Dendritic cell treated with granulocyte-macrophage colony-stimulating factor and Interleukin-4, amounts not matched to agents 40 ng/mL and 50 ng/mL, for 4 days (primary cell): ENCODE data around the gene MMP24.
"Not testable (repeated sequence)": the region's sequence is repeated elsewhere in the genome, so short reads cannot be mapped to it uniquely, and the experiment has no call there.

Experiments
- H3K27ac Mint-ChIP-seq: one replicate; pipeline ENCODE4 v1.8.0; 2022; ENCODE audit warnings: mild to moderate bottlenecking, mixed read lengths
- H3K27me3 Mint-ChIP-seq: one replicate; pipeline ENCODE4 v1.8.0; 2022; ENCODE audit warnings: mild to moderate bottlenecking, mixed read lengths
- H3K36me3 Mint-ChIP-seq: one replicate; pipeline ENCODE4 v1.8.0; 2022; ENCODE audit warnings: low read depth, mixed read lengths
- H3K4me1 Mint-ChIP-seq: one replicate; pipeline ENCODE4 v1.8.0; 2022; ENCODE audit warnings: low read depth, mixed read lengths
- H3K4me3 Mint-ChIP-seq: one replicate; pipeline ENCODE4 v1.8.0; 2022; ENCODE audit warnings: mild to moderate bottlenecking, moderate library complexity, mixed read lengths
- H3K9me3 Mint-ChIP-seq: one replicate; pipeline ENCODE4 v1.8.0; 2022; ENCODE audit warnings: mixed read lengths
- intact Hi-C: fragments of 100-400 bp; cut with micrococcal nuclease; formaldehyde crosslinking; loops from one replicate; pipeline ENCODE4 v1.15.0; 2022

Gene MMP24

DNA sequence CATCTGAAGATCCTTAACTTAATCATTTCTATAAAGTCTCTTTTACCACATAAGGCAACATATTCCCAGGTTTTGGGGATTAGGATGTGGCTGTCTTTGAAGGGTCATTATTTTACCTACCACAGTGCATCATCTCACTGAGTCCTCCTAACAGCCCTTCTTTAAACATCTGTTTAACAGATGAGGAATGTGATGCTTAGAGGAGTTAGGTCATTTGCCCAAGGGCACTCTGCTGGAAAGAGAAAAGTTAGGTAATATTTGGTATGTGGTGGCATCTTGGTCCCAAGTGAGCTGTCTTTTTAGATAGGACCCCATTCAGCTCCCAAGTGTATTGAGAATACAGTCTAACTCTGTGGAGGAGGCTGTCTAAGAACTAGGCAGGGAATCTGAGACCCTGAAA lies 11.0 kb downstream of the MMP24 start:
- H3K36me3 Mint-ChIP-seq: peaks cover 36% of the 10 kb centered on the region
- H3K27me3 Mint-ChIP-seq: no peaks in the 10 kb centered on the region
- no peak overlapping the region for H3K27ac Mint-ChIP-seq
- intact Hi-C loops: no loop called here
- H3K4me3 Mint-ChIP-seq: no peak overlapping the region
- H3K9me3 Mint-ChIP-seq: no peaks in the 10 kb centered on the region
- H3K4me1 Mint-ChIP-seq: peaks cover 23% of the 10 kb centered on the region

DNA sequence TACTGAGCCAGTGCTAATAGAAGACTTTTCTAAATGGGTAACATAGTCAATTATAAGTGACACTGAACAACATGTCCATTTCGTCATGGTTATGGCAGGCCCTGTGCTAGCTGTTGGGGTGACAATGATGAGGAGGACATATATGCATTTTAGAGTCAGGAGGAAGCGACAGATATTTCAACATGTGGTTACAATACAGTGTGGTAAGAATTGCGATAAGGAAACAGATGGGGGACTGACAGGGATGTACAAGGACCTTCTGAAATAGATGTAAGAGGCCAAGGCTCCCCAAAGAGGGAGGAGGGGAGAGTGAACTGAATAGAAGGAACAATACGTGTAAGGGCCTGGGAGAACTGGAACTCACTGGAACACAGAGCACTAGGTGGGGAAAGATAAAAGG lies 11.7 kb downstream of the MMP24 start:
- Mint-ChIP-seq H3K4me3 (no peak overlapping the region), H3K9me3 (no peaks in the 10 kb centered on the region), H3K27ac (no peak overlapping the region), H3K4me1 (peaks cover 23% of the 10 kb centered on the region), H3K27me3 (no peaks in the 10 kb centered on the region), H3K36me3 (peaks cover 34% of the 10 kb centered on the region)
- intact Hi-C loops: no loop called here

GRCh38 chr20:35238735-35239134 lies 12.2 kb downstream of the MMP24 start:
- intact Hi-C loops: no loop called here
- Mint-ChIP-seq H3K36me3 (peaks cover 33% of the 10 kb centered on the region), H3K27me3 (no peaks in the 10 kb centered on the region), H3K27ac (no peak overlapping the region), H3K4me1 (peaks cover 23% of the 10 kb centered on the region), H3K9me3 (no peaks in the 10 kb centered on the region), H3K4me3 (no peak overlapping the region)

DNA sequence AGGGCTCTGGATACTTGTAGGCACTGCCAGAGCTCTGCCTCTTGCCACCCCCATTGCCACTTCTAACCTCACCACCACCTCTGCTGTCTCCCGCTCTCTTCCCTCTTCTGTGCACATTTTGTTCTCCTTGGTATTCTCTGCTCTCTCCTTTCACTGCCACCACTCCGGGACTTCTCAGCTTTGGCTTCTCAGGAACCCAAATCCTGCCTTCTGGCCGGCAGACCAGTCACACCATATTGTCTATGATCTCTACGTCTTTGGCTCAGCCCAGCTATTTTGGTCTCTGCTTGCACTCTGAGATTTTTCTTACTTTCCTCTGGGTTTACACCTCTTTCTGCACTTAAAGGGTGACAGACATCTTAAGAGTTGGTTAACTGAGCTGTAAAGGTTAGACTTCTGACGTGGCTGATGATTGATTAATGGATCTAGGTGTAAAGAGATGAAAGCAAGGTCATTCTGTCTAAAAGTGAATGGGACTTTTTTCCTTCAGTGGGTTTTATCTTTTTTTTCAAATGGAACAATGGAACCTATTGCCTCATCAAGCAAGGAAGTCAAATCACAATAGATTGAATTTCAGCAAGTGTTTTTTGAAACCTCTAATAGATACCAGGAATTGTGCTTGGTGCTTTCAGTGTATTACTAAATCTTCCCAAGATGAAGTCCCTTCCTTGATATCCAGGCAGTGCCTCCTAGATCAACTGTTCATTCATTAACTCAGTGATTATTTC lies 13.8 kb downstream of the MMP24 start:
- peaks cover 23% of the 10 kb centered on the region for H3K4me1 Mint-ChIP-seq
- no peaks in the 10 kb centered on the region for H3K27me3 Mint-ChIP-seq
- H3K9me3 Mint-ChIP-seq: no peaks in the 10 kb centered on the region
- no peak overlapping the region for H3K27ac Mint-ChIP-seq
- intact Hi-C loops: no loop called here
- H3K36me3 Mint-ChIP-seq: peaks cover 22% of the 10 kb centered on the region
- H3K4me3 Mint-ChIP-seq: no peak overlapping the region

- intact Hi-C loops: no loop called here
- Mint-ChIP-seq H3K4me3 (no peak overlapping the region), H3K36me3 (peaks cover 16% of the 10 kb centered on the region), H3K27ac (no peak overlapping the region), H3K4me1 (peaks cover 23% of the 10 kb centered on the region), H3K9me3 (no peaks in the 10 kb centered on the region), H3K27me3 (no peaks in the 10 kb centered on the region)
Measured at GRCh38 chr20:35240811-35241293, 14.4 kb downstream of the MMP24 start.

- Mint-ChIP-seq H3K4me1 (peaks cover 18% of the 10 kb centered on the region), H3K36me3 (no peaks in the 10 kb centered on the region), H3K27ac (no peak overlapping the region), H3K4me3 (no peak overlapping the region), H3K9me3 (no peaks in the 10 kb centered on the region), H3K27me3 (no peaks in the 10 kb centered on the region)
- intact Hi-C loops: no loop called here
Measured at GRCh38 chr20:35243317-35243716, 16.8 kb downstream of the MMP24 start.

DNA sequence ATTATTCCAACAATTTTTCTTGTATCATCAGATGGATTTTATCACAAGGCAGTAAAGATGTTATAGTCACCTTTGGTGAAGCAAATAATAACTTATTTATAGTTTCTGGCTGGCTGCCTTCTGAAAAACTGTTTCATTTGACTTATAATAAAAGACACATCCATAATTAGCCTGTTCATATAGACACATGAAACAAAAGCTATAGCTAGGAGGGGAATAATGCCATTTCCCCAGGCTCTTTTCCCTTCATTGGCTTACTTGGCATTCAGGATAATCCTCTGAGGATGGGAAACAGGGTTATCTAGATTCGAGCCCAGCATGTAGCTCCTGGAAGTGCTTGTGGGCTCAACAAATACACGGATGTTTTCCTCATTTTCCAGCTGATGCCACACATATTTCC lies 17.5 kb downstream of the MMP24 start:
- Mint-ChIP-seq H3K27me3 (no peaks in the 10 kb centered on the region), H3K36me3 (no peaks in the 10 kb centered on the region), H3K4me3 (no peak overlapping the region), H3K9me3 (no peaks in the 10 kb centered on the region), H3K27ac (no peak overlapping the region), H3K4me1 (peaks cover 11% of the 10 kb centered on the region)
- intact Hi-C loops: no loop called here

DNA sequence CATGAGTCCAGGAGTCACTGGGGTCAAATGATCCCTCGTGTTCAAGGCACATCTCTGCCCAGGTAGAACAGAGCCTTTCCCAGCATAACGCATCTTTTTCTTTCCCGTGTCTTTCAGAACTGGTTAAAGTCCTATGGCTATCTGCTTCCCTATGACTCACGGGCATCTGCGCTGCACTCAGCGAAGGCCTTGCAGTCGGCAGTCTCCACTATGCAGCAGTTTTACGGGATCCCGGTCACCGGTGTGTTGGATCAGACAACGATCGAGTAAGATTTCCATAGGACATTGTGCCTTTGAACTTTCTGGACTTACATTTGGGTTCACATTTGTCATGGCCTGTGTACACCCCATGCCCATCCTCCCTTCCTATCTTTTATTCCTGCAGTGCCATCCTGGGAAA lies 20.2 kb downstream of the MMP24 start:
- Mint-ChIP-seq H3K27ac (no peak overlapping the region), H3K36me3 (no peaks in the 10 kb centered on the region), H3K27me3 (no peaks in the 10 kb centered on the region), H3K4me3 (no peak overlapping the region), H3K9me3 (no peaks in the 10 kb centered on the region), H3K4me1 (peaks cover 11% of the 10 kb centered on the region)
- intact Hi-C loops: no loop called here

GRCh38 chr20:35248641-35249475 lies 22.4 kb downstream of the MMP24 start:
- Mint-ChIP-seq H3K27me3 (no peaks in the 10 kb centered on the region), H3K27ac (no peak overlapping the region), H3K4me1 (peaks cover 14% of the 10 kb centered on the region), H3K4me3 (no peak overlapping the region), H3K36me3 (peaks cover 7% of the 10 kb centered on the region), H3K9me3 (no peaks in the 10 kb centered on the region)
- intact Hi-C loops: no loop called here

- intact Hi-C loops: no loop called here
- no peak overlapping the region for H3K4me3 Mint-ChIP-seq
- no peak overlapping the region for H3K27ac Mint-ChIP-seq
- no peaks in the 10 kb centered on the region for H3K9me3 Mint-ChIP-seq
- H3K36me3 Mint-ChIP-seq: peaks cover 27% of the 10 kb centered on the region
- peaks cover 14% of the 10 kb centered on the region for H3K4me1 Mint-ChIP-seq
- no peaks in the 10 kb centered on the region for H3K27me3 Mint-ChIP-seq
Measured at GRCh38 chr20:35251613-35251940, 25.1 kb downstream of the MMP24 start.

DNA sequence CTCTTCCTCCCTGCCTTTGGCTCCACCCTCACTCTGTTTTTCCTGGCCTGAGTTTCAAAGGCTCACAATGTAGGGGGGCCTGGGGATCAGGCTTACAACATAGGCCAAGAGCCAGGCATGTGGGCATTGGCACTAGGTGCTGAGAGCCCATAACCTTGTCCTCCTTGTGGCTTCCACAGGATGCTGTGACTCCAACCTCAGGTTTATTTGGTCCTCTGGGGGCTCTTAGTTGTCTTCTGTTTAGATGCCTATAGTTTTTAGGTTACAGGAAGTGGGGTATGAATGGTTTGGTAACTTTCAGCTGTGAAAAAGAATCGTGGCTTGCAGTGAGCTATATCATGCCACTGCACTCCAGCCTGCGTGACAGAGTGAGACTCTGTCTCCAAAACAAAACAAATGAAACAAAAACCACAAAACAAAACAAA lies 25.6 kb downstream of the MMP24 start:
- H3K27me3 Mint-ChIP-seq: no peaks in the 10 kb centered on the region
- H3K4me3 Mint-ChIP-seq: no peak overlapping the region
- intact Hi-C loops: no loop called here
- no peaks in the 10 kb centered on the region for H3K9me3 Mint-ChIP-seq
- H3K36me3 Mint-ChIP-seq: peaks cover 29% of the 10 kb centered on the region
- H3K27ac Mint-ChIP-seq: no peak overlapping the region
- peaks cover 14% of the 10 kb centered on the region for H3K4me1 Mint-ChIP-seq

DNA sequence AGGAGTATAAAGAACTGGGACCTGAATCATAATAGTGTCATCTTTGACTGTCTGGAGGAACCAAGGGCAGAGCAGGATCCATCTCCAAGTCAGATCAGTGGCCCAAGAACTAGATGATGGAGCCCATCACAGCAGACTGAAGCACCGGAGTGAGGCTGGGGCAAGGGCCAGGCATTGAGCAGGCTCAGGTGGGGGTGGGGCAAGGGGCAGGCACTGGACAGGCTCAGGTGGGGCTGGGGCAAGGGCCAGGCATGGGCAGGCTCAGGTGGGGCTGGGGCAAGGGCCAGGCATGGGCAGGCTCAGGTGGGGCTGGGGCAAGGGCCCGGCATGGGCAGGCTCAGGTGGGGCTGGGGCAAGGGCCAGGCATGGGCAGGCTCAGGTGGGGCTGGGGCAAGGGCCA lies 26.1 kb downstream of the MMP24 start:
- H3K4me3 Mint-ChIP-seq: not testable (repeated sequence)

DNA sequence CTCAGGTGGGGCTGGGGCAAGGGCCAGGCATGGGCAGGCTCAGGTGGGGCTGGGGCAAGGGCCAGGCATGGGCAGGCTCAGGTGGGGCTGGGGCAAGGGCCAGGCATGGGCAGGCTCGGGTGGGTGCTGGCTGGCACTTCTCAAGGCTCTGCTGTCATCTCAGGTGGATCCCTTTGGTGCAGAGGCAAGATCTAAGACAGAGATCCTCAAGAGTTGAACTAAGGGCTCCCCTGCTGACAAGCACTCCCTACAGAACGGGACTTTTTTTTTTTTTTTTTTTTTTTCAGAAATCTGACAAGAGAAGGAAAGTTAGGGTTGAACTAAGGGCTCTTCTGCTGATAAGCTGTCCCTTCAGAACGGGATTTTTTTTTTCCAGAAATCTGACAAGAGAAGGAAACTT lies 26.5 kb downstream of the MMP24 start:
- intact Hi-C loops: no loop called here
- H3K27me3 Mint-ChIP-seq: no peaks in the 10 kb centered on the region
- no peak overlapping the region for H3K27ac Mint-ChIP-seq
- H3K36me3 Mint-ChIP-seq: peaks cover 33% of the 10 kb centered on the region
- no peak overlapping the region for H3K4me3 Mint-ChIP-seq
- H3K4me1 Mint-ChIP-seq: peaks cover 18% of the 10 kb centered on the region
- H3K9me3 Mint-ChIP-seq: no peaks in the 10 kb centered on the region

More for the DNA sequence above, 26.1 kb downstream of the MMP24 start:
- H3K27ac Mint-ChIP-seq, H3K9me3 Mint-ChIP-seq, H3K27me3 Mint-ChIP-seq, intact Hi-C loops: not testable (repeated sequence)
- Mint-ChIP-seq H3K4me1 (peaks cover 14% of the 10 kb centered on the region), H3K36me3 (peaks cover 33% of the 10 kb centered on the region)

GRCh38 chr20:35254448-35254999 lies 28.0 kb downstream of the MMP24 start:
- intact Hi-C loops: no loop called here
- H3K36me3 Mint-ChIP-seq: peaks cover 40% of the 10 kb centered on the region
- no peaks in the 10 kb centered on the region for H3K27me3 Mint-ChIP-seq
- H3K4me3 Mint-ChIP-seq: no peak overlapping the region
- peaks cover 23% of the 10 kb centered on the region for H3K4me1 Mint-ChIP-seq
- no peak overlapping the region for H3K27ac Mint-ChIP-seq
- H3K9me3 Mint-ChIP-seq: no peaks in the 10 kb centered on the region
